GM12878 (cell line): ENCODE measurements around the gene BRWD1. TPM values are rescaled to one million over a fixed set of nuclear protein-coding genes. Genes with fewer than 3 reads are reported as not detected.

Source experiments
- ATAC-seq: fragments of 200-7000 bp; cut with Tn5 transposase; 3 replicates; pipeline ENCODE4 v1.9.1; 2020; ENCODE audit warnings: mild to moderate bottlenecking, moderate library complexity
- BruUV-seq: library from RNA; stranded (reverse); fragments of 400-500 nt; replicated peaks from 2 replicates; lab custom pipeline; 2021; lab: Mats Ljungman, UMichigan
- CTCF ChIA-PET: fragments of 300-600 bp; sonication (Branson Sonifier 250); formaldehyde crosslinking; extraction: SDS; loops from one replicate; lab custom pipeline; 2021; ENCODE audit warnings: inconsistent platforms; lab: Yijun Ruan, JAX
- POLR2A ChIA-PET: fragments of 350-600 bp; formaldehyde crosslinking; extraction: SDS; loops from one replicate; lab custom pipeline; 2021; ENCODE audit warnings: inconsistent platforms; lab: Charles Lee
- RAD21 ChIA-PET: fragments of 300-600 bp; sonication (Branson Sonifier 250); formaldehyde crosslinking; loops from one replicate; lab custom pipeline; 2023; ENCODE audit warnings: antibody characterized with exemption; ENCODE audit not compliant: unreplicated experiment; lab: Charles Lee
- SMC1A ChIA-PET: fragments of 300-600 bp; sonication (Branson Sonifier 250); formaldehyde crosslinking; loops from one replicate; lab custom pipeline; 2023; ENCODE audit not compliant: unreplicated experiment, uncharacterized antibody; lab: Charles Lee
- DNase-seq: peaks from one replicate; pipeline ENCODE4 v3.0.0-alpha.2; 2011; ENCODE audit warnings: low read depth, low spot score
- FAIRE-seq: peaks from 3 replicates; lab custom pipeline; 2011; peaks lifted over from hg19 to GRCh38; lab: Jason Lieb, UNC
- H2AFZ ChIP-seq: 2 replicates; pipeline ENCODE4 v1.6.0; 2011; ENCODE audit warnings: low read depth, low read length, control low read depth; ENCODE audit not compliant: control insufficient read depth
- H3K27ac ChIP-seq: 2 replicates; pipeline ENCODE4 v1.5.1; 2011; ENCODE audit warnings: control low read depth; ENCODE audit not compliant: control insufficient read depth, insufficient read depth
- H3K27me3 ChIP-seq, 2 experiments: replicated peaks in 1 of 2; 2 replicates each; pipeline versions ENCODE4 v1.6.0 to v1.6.1; 2011; ENCODE audit warnings: low read length in 1 of 2; ENCODE audit not compliant: control insufficient read depth in 2 of 2, insufficient read depth in 2 of 2
- H3K36me3 ChIP-seq, 2 experiments: 2 replicates each; pipeline ENCODE4 v1.5.1; 2011; ENCODE audit warnings: low read length in 1 of 2; ENCODE audit not compliant: control insufficient read depth in 2 of 2, insufficient read depth in 2 of 2
- H3K4me1 ChIP-seq: 2 replicates; pipeline ENCODE4 v1.6.1; 2011; ENCODE audit warnings: mild to moderate bottlenecking, low read length, moderate library complexity, mixed read lengths; ENCODE audit not compliant: control insufficient read depth, insufficient read depth
- H3K4me2 ChIP-seq: 2 replicates; pipeline ENCODE4 v1.6.0; 2011; ENCODE audit warnings: control low read depth; ENCODE audit not compliant: control insufficient read depth, insufficient read depth
- H3K4me3 ChIP-seq: fragments of 200-600 bp; sonication (generic); 2 replicates; pipeline ENCODE4 v1.5.1; 2016
- H3K79me2 ChIP-seq: 2 replicates; pipeline ENCODE4 v1.6.0; 2011; ENCODE audit warnings: low read length; ENCODE audit not compliant: control insufficient read depth, insufficient read depth
- H3K9ac ChIP-seq: 2 replicates; pipeline ENCODE4 v1.8.0; 2011; ENCODE audit warnings: low read length, control low read depth, mixed read lengths; ENCODE audit not compliant: control insufficient read depth, insufficient read depth
- H3K9me3 ChIP-seq: replicated peaks from 3 replicates; pipeline ENCODE4 v1.5.1; 2011; ENCODE audit warnings: mild to moderate bottlenecking, low read length; ENCODE audit not compliant: control insufficient read depth, insufficient read depth
- H4K20me1 ChIP-seq: 2 replicates; pipeline ENCODE4 v1.6.0; 2011; ENCODE audit not compliant: control insufficient read depth, insufficient read depth
- BCL11A ChIP-seq: IDR thresholded peaks from 2 replicates; pipeline ENCODE4 v1.6.1; 2011; ENCODE audit warnings: low read depth, low read length
- PAX8 ChIP-seq: fragments of 450-650 bp; IDR thresholded peaks from 2 replicates; pipeline ENCODE4 v1.6.1; 2017; ENCODE audit warnings: mild to moderate bottlenecking, moderate library complexity
- SKIL ChIP-seq: fragments of 450-650 bp; IDR thresholded peaks from 2 replicates; pipeline ENCODE4 v1.6.1; 2017; ENCODE audit warnings: mild to moderate bottlenecking, low read depth, inconsistent platforms; ENCODE audit not compliant: poor library complexity, severe bottlenecking
- SPI1 ChIP-seq: IDR thresholded peaks from 2 replicates; pipeline ENCODE4 v1.6.1; 2011; ENCODE audit warnings: low read depth, mild to moderate bottlenecking, low read length, moderate library complexity, borderline replicate concordance; ENCODE audit not compliant: insufficient read depth
- WGBS: methylation state at CpG from one replicate; pipeline ENCODE4 v1.1.6; 2016; ENCODE audit warnings: low lambda C conversion rate; ENCODE audit not compliant: insufficient replicate concordance, insufficient coverage; ENCODE audit errors: missing lambda C conversion rate; 5-methylcytosine and 5-hydroxymethylcytosine counted together
- in situ Hi-C: fragments of 300-500 bp; cut with MboI; formaldehyde crosslinking; loops from 9 replicates; pipeline ENCODE4 v1.14.3; 2018; ENCODE audit warnings: mixed read lengths
- intact Hi-C: fragments of 100-400 bp; cut with micrococcal nuclease; formaldehyde crosslinking; loops from one replicate; pipeline ENCODE4 v1.14.2; 2022; ENCODE audit not compliant: unreplicated experiment
- polyA plus RNA-seq, 11 experiments: library from polyadenylated mRNA; depleted of rRNA in 4 of 11; unstranded in 6 of 11; stranded (reverse) in 5 of 11; fragments of >200 nt; fragmentation: Nextera tagmentation in 4 of 11; fragmentation: Illumina TruSeq in 1 of 11; extraction: Ambion mirVana in 4 of 11; extraction: Trizol in 1 of 11; gene quantifications; 1 replicate in 1 of 11; 2 replicates in 10 of 11; pipeline versions ENCODE4 v1.2.1 to v1.2.3, GENCODE V29; 2011 to 2016; ENCODE audit warnings: inconsistent platforms in 2 of 11, missing spikeins in 2 of 11, low read depth in 1 of 11
- total RNA-seq, 4 experiments: library from RNA; depleted of rRNA in 3 of 4; stranded (reverse); fragments of >200 nt in 3 of 4; fragmentation: Illumina TruSeq in 1 of 4; extraction: Trizol in 1 of 4; gene quantifications; 2 replicates each; pipeline versions ENCODE4 v1.2.1 to v1.2.3, GENCODE V29; 2013 to 2021

Gene BRWD1
- total and polyA plus RNA-seq, 10 of the 15 experiments (the other 5 are each of a cell fraction or from before 2014, with no cell fraction given), result 3.1 to 19.0 (median 13.5) TPM

- ChIA-PET RAD21 (interaction anchor here (1.5 kb wide), 1 partner anchor 31 kb away, joined by 3 read pairs; no protein-coding TSS in a partner anchor), SMC1A (interaction anchor here (1.0 to 1.1 kb wide), 2 partner anchors 21 to 70 kb away, joined by 4 read pairs; no protein-coding TSS in a partner anchor), CTCF (interaction anchor here (0.8 kb wide), 1 partner anchor 30 kb away, joined by 3 read pairs; no protein-coding TSS in a partner anchor), POLR2A (interaction anchor here (0.6 kb wide), 1 partner anchor 31 kb away, joined by 3 read pairs; no protein-coding TSS in a partner anchor)
- H4K20me1 ChIP-seq, result no peaks in the 10 kb centered on the region
- ATAC-seq, result no peak
- no peak overlapping the region for H3K9ac ChIP-seq
- no peak for TF ChIP-seq BCL11A
- peak; percentile 64 for TF ChIP-seq SPI1
- TF ChIP-seq PAX8, result no peak
- no peak for TF ChIP-seq SKIL
- no peak overlapping the region for H2AFZ ChIP-seq
- no peak for DNase-seq
- intact Hi-C loops, result loop anchor here (10.0 kb wide), 1 partner anchor 127 kb away; the partner anchor contains the start of gene LCA5L
- in situ Hi-C loops, result no loop called here
- H3K9me3 ChIP-seq, result no peaks in the 10 kb centered on the region
- no peaks in the 10 kb centered on the region for H3K27me3 ChIP-seq
- H3K4me3 ChIP-seq, result no peak overlapping the region
- H3K27ac ChIP-seq, result no peak overlapping the region
- H3K36me3 ChIP-seq, result no peaks in the 10 kb centered on the region
- no peaks in the 10 kb centered on the region; the same call in 1 of the 2 replicates for H3K4me1 ChIP-seq
- H3K79me2 ChIP-seq, result peaks cover 6% of the 10 kb centered on the region
- H3K4me2 ChIP-seq, result no peak overlapping the region
- 51% methylated on average over 11 of the region's 11 CpGs for WGBS
- no TSS peak for BruUV-seq
- FAIRE-seq, result no peak
These were observed 4.0 kb upstream of the BRWD1 start for GRCh38 chr21:39317134-39318090.
